Upper lobe of left lung (tissue), 6 donors: ENCODE results near the gene PRPF40B. TPM values are rescaled to one million over a fixed set of nuclear protein-coding genes. Genes with fewer than 3 reads are reported as not detected.

Experiments used
- ATAC-seq, 2 donors: fragments of 200-7000 bp; cut with Tn5 transposase; one replicate each; pipeline ENCODE4 v1.9.1; 2022; ENCODE audit warnings: mild to moderate bottlenecking in 2 of 2, moderate library complexity in 2 of 2; ENCODE audit not compliant: low FRiP score in 2 of 2
- DNase-seq, 2 donors: peaks; one replicate each; pipeline ENCODE4 v3.0.0-alpha.2; 2019 to 2020
- H3K27ac ChIP-seq, 4 donors: fragments of 200-600 bp; sonication (generic); one replicate each; pipeline ENCODE4 v1.5.1; 2016 to 2019
- H3K27me3 ChIP-seq, 4 donors: fragments of 200-600 bp; sonication (generic); one replicate each; pipeline ENCODE4 v1.5.1; 2017 to 2019
- H3K36me3 ChIP-seq, 4 donors: fragments of 200-600 bp; sonication (generic); one replicate each; pipeline ENCODE4 v1.5.1; 2016 to 2019
- H3K4me1 ChIP-seq, 4 donors: fragments of 200-600 bp; sonication (generic); one replicate each; pipeline ENCODE4 v1.5.1; 2018 to 2019
- H3K4me3 ChIP-seq, 4 donors: fragments of 200-600 bp; sonication (generic); one replicate each; pipeline ENCODE4 v1.5.1; 2017 to 2019; ENCODE audit warnings: mild to moderate bottlenecking in 2 of 4, moderate library complexity in 1 of 4
- H3K9me3 ChIP-seq, 4 donors: fragments of 200-600 bp; sonication (generic); one replicate each; pipeline ENCODE4 v1.5.1; 2018 to 2019
- EP300 ChIP-seq, 4 donors: sonication (generic); formaldehyde crosslinking; IDR thresholded peaks; one replicate each; pipeline ENCODE4 v1.5.1; 2017; ENCODE audit warnings: antibody characterized with exemption in 4 of 4, control low read depth in 2 of 4
- POLR2A ChIP-seq, 4 donors: fragments of 450-650 bp; IDR thresholded peaks; one replicate each; pipeline ENCODE4 v1.5.1; 2016 to 2017; ENCODE audit warnings: antibody characterized with exemption in 4 of 4, mild to moderate bottlenecking in 2 of 4
- POLR2AphosphoS5 ChIP-seq, 2 donors: sonication (generic); formaldehyde crosslinking; IDR thresholded peaks; one replicate each; pipeline ENCODE4 v1.5.1; 2017; ENCODE audit warnings: antibody characterized with exemption in 2 of 2
- WGBS, 2 donors: methylation state at CpG; one replicate each; pipeline ENCODE4 v1.1.5; 2017 to 2018; 5-methylcytosine and 5-hydroxymethylcytosine counted together
- total RNA-seq, 6 donors: library from RNA; depleted of rRNA in 4 of 6; stranded (reverse); fragments of >200 nt in 4 of 6; gene quantifications; one replicate each; pipeline versions ENCODE4 v1.1.0 to v1.2.1, GENCODE V29; 2016 to 2021
- TF ChIP-seq, protein P1 (sequence below), 6 experiments: fragments of 450-650 bp in 4 of 6; fragments of 200-600 bp in 2 of 6; sonication (generic) in 2 of 6; IDR thresholded peaks; one replicate each; pipeline ENCODE4 v1.5.1; 2016 to 2019; ENCODE audit warnings: antibody characterized with exemption in 6 of 6
- donor health status: DM: no; HTN: no; CAD: no; lungs with moderate emphysema.
- donor health status: DM: no; HTN: yes; CAD: no; lungs with severe emphysema.

The PRPF40B gene
- total RNA-seq, 6 donors from 2014 or later: 10.8 to 63.9 (median 16.9) TPM

DNA sequence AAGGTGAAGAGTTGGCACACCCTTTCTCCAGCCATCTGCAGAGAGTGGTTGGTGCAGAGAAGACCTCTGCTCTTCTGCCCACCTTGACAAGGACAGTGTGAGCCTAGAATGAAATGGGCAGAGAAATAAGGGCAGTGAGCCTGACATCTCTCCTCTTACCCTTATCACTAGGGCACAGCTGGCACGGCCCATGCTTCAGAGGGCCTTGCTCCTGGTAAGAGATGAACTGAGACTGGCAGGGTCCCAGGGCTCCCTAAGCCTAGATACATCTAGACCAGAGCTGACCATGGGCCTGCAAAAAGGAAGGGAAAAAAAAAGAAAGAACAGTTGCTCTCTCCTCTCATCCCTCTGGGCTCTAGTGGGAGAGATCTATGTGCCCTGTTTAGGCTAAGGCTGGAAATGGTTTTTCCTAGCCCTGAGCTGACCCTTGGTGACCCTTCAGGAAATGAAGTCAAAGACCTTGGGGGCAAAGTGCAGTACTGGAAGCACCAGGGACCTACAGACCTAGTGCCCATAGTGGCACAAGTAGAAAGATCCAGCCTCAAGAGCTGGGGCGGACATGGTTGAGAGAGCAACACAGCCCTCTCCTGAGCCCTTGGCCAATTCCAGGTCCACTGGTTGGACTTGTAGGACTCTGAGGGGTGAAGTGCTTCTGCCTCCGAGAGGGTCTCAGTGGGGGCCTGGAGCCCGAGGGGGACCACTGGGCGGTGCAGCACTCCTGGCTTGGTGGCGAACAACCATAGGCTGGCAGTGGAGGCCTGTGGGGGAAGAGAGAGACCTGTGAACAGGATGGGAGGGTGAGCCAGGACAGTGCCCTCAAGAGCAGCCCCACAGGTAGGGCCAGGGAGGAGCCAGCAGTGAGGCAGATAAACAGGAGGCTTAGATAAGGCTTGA is 22.0 kb downstream of the PRPF40B start:
- H3K36me3 ChIP-seq: peaks cover 0 to 69% (median 35%) of the 10 kb centered on the region in 4 donors
- 91 to 92% methylated on average over 5 to 6 of the region's 6 CpGs for WGBS, 2 donors
- no peak for ATAC-seq
- DNase-seq: peak in 1 of 2 donors; percentile 47
- TF ChIP-seq POLR2AphosphoS5 (IDR thresholded peaks at IDR 0.05) (no peak), POLR2A (IDR thresholded peaks at IDR 0.05) (no peak), EP300 (IDR thresholded peaks at IDR 0.05) (no peak)
- TF ChIP-seq, protein P1, sequence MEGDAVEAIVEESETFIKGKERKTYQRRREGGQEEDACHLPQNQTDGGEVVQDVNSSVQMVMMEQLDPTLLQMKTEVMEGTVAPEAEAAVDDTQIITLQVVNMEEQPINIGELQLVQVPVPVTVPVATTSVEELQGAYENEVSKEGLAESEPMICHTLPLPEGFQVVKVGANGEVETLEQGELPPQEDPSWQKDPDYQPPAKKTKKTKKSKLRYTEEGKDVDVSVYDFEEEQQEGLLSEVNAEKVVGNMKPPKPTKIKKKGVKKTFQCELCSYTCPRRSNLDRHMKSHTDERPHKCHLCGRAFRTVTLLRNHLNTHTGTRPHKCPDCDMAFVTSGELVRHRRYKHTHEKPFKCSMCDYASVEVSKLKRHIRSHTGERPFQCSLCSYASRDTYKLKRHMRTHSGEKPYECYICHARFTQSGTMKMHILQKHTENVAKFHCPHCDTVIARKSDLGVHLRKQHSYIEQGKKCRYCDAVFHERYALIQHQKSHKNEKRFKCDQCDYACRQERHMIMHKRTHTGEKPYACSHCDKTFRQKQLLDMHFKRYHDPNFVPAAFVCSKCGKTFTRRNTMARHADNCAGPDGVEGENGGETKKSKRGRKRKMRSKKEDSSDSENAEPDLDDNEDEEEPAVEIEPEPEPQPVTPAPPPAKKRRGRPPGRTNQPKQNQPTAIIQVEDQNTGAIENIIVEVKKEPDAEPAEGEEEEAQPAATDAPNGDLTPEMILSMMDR (IDR thresholded peaks at IDR 0.05): no peak
- peaks cover 42 to 51% (median 48%) of the 10 kb centered on the region in 4 donors for H3K4me1 ChIP-seq
- peak overlapping the region in 3 of 4 donors; percentile 56 to 86 (median 79) for H3K27ac ChIP-seq
- no peaks in the 10 kb centered on the region for H3K27me3 ChIP-seq
- H3K4me3 ChIP-seq: no peak overlapping the region
- no peaks in the 10 kb centered on the region for H3K9me3 ChIP-seq

DNA sequence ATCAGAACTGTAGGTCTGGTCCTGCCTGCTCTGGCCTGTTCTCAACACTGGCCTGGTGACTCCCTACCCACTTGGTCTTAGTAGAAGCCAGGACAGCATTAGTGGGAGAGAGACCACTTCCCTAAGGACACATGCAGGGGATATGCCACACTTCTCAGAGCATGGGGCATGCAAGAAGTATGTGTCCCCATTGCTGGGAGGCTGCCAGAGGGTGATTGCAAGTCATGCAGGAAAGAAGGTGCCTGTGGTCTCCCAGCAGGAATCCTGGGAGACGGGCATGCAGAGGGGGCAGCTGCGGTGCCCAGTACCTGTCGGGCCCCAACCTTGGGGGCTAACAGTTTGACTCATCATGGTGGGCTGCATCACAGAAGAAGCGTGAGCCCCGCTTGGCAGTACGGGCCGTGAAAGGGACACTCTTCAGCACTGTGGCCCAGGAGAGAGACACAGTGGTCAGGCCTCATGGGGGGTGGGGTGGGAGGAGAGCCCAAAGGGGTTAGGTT is 23.0 kb downstream of the PRPF40B start:
- H3K36me3 ChIP-seq: peaks cover 0 to 79% (median 43%) of the 10 kb centered on the region in 4 donors

DNA sequence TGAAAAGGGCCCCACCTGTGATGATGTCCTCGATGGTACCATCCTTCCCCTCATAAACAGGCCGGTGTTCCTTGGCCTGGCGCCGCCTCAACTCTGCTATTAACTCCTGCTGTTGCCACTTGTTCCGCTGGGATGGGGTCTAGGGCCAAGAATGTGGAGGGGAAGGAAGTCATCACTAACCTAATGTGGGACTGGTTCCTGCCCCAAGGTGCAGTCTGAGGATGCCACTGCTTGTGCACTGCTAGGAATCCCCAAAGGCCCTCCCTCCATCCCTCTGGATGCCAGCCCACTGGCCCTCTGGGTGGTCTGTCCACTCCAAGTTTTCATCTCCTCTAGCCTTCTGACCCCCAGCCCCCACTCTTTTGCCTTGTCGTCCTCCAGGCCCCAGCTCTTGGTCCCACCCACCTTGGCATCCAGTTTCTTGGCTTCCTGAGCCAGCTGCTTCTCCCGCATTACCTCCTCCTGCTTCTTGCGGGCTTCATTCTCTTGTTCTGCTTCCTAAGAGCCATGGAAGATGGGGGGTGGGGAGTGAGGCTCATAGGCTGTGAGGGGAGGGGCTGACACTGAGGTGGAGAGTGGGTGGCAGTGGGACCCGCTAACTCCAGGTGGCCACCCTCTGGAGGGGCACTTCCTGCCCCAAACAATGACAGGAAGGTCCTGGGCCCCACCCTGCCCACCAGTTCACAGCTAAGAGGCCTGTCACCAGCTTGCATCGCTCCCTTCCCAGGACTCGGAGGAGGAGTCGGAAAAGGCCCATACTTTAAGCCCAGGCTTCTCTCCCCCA is 23.7 kb downstream of the PRPF40B start:
- DNase-seq (no peak), ATAC-seq (peak in 1 of 2 donors; percentile 19)
- TF ChIP-seq POLR2A (IDR thresholded peaks at IDR 0.05) (no peak), EP300 (IDR thresholded peaks at IDR 0.05) (peak in 2 of 4 donors; percentile 49 to 51), POLR2AphosphoS5 (IDR thresholded peaks at IDR 0.05) (peak; percentile 40 to 55)
- TF ChIP-seq, protein P1 (IDR thresholded peaks at IDR 0.05): peak in 1 of 6 experiments; percentile 15
- Histone ChIP-seq H3K9me3 (no peaks in the 10 kb centered on the region), H3K27me3 (no peaks in the 10 kb centered on the region), H3K27ac (peak overlapping the region; percentile 69 to 86 (median 77)), H3K36me3 (peaks cover 0 to 84% (median 47%) of the 10 kb centered on the region in 4 donors), H3K4me1 (peaks cover 42 to 51% (median 48%) of the 10 kb centered on the region in 4 donors), H3K4me3 (no peak overlapping the region)
- 41 to 78% methylated on average over 9 to 12 of the region's 12 CpGs for WGBS, 2 donors

More for the DNA sequence above, 23.0 kb downstream of the PRPF40B start:
- no peaks in the 10 kb centered on the region for H3K9me3 ChIP-seq
- 75 to 86% methylated on average over 2 to 7 of the region's 7 CpGs for WGBS, 2 donors
- H3K27me3 ChIP-seq: no peaks in the 10 kb centered on the region
- peak in 1 of 2 donors; percentile 41 for DNase-seq
- no peak overlapping the region for H3K4me3 ChIP-seq
- H3K4me1 ChIP-seq: peaks cover 42 to 51% (median 48%) of the 10 kb centered on the region in 4 donors
- H3K27ac ChIP-seq: peak overlapping the region; percentile 56 to 86 (median 77)
- no peak for ATAC-seq
- TF ChIP-seq POLR2A (IDR thresholded peaks at IDR 0.05) (no peak), POLR2AphosphoS5 (IDR thresholded peaks at IDR 0.05) (no peak), EP300 (IDR thresholded peaks at IDR 0.05) (no peak)
- TF ChIP-seq, protein P1 (IDR thresholded peaks at IDR 0.05): no peak

DNA sequence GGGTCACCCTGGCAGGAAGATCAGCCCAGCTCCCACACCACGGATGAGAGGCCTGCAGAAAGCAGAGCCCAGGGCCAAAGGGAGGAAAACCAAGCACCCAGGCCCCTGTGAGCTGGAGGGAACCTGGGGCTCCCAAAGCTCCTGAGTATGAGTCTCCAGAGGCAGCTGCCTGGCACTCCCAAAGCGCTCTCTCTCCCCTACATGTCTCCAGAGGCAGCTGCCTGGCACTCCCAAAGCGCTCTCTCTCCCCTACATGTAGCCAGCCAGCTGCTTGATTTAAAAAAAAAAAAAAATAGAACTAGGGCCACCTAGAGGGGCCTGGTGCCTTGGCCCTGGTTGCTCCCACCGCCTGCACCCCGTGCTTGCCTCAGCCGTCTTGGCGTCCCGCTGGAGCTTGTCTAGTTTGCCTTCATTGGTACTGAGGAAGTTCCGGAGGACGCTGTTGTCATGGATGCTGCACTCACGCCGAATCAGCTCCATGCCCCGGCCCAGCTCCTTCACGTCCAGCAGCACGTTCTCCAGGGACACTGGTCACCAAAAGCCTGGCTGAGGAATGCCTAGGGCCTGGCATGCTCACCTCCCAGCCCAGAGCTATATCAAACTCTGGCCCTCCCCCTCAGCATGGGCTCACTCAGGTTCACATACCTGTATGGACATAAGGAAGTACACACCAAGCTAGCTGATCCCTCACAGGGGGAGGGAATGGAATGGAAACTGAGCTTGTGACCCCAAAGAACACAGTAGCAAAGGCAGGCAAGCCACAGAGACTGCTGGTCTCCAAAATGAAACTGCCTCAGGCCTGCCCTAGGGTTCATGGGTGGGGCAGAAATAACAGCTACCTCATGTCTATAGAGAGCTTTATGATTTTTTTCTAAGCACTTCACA is 24.7 kb downstream of the PRPF40B start:
- Histone ChIP-seq H3K27me3 (no peaks in the 10 kb centered on the region), H3K27ac (peak overlapping the region; percentile 69 to 86 (median 77)), H3K4me1 (peaks cover 42 to 51% (median 48%) of the 10 kb centered on the region in 4 donors), H3K36me3 (peaks cover 0 to 84% (median 44%) of the 10 kb centered on the region in 4 donors), H3K4me3 (no peak overlapping the region), H3K9me3 (no peaks in the 10 kb centered on the region)
- ATAC-seq (no peak), DNase-seq (peak in 1 of 2 donors; percentile 60)
- TF ChIP-seq POLR2A (IDR thresholded peaks at IDR 0.05) (no peak), POLR2AphosphoS5 (IDR thresholded peaks at IDR 0.05) (no peak), EP300 (IDR thresholded peaks at IDR 0.05) (no peak)
- TF ChIP-seq, protein P1 (IDR thresholded peaks at IDR 0.05): no peak
- WGBS, 2 donors: 65 to 76% methylated on average over 9 to 15 of the region's 15 CpGs
